ENCODE results near the gene RALY. TPM values are rescaled to one million over a fixed set of nuclear protein-coding genes. Genes with fewer than 3 reads are reported as not detected.
"Not testable (repeated sequence)": the region's sequence is repeated elsewhere in the genome, so short reads cannot be mapped to it uniquely, and the experiment has no call there.

Gene RALY
- total RNA-seq, 2 experiments from 2014 or later, result 208 to 229 TPM

DNA sequence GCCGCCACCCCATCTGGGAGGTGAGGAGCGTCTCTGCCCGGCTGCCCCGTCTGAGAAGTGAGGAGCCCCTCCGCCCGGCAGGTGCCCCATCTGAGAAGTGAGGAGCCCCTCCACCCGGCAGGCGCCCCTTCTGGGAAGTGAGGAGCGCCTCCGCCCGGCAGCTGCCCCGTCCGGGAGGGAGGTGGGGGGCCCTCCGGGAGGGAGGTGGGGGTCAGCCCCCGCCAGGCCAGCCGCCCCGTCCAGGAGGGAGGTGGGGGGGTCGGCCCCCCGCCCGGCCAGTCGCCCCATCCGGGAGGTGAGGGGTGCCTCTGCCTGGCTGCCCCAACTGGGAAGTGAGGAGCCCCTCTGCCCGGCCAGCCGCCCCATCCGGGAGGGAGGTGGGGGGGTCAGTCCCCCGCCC is 138.8 kb downstream of the RALY start:
- H3K4me1 Mint-ChIP-seq; H3K9me3 Mint-ChIP-seq; DNase-seq; H3K36me3 Mint-ChIP-seq (ENCODE audit: low read depth); CTCF ChIA-PET; H3K27ac Mint-ChIP-seq; POLR2A ChIA-PET; H3K4me3 Mint-ChIP-seq: not testable (repeated sequence)
- peaks cover 16% of the 10 kb centered on the region for H3K27me3 Mint-ChIP-seq

DNA sequence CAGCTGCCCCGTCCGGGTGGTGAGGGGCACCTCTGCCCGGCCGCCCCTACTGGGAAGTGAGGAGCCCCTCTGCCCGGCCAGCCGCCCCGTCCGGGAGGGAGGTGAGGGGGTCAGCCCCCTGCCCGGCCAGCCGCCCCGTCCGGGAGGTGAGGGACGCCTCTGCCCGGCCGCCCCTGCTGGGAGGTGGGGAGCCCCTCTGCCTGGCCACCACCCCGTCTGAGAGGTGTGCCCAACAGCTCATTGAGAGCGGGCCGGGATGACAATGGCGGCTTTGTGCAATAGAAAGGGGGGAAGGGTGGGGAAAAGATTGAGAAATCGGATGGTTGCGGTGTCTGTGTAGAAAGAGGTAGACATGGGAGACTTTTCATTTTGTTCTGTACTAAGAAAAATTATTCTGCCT is 139.2 kb downstream of the RALY start:
- H3K4me3 Mint-ChIP-seq; H3K4me1 Mint-ChIP-seq; CTCF ChIA-PET; POLR2A ChIA-PET; H3K9me3 Mint-ChIP-seq; H3K36me3 Mint-ChIP-seq (ENCODE audit: low read depth); DNase-seq; H3K27ac Mint-ChIP-seq: not testable (repeated sequence)
- peaks cover 16% of the 10 kb centered on the region for H3K27me3 Mint-ChIP-seq

DNA sequence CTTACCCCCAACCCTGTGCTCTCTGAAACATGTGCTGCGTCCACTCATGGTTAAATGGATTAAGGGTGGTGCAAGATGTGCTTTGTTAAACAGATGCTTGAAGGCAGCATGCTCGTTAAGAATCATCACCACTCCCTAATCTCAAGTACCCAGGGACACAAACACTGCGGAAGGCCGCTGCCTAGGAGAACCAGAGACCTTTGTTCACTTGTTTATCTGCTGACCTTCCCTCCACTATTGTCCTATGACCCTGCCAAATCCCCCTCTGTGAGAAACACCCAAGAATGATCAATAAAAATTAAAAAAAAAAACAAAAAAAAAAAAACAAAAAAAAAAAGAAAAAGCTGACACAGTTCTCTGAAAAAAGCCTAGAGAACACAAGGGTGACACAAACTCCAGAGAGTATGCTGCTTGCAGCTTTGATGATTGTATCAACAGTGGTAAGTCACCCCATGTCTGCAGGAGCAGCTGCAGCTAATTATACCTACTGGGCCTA is 139.7 kb downstream of the RALY start:
- POLR2A ChIA-PET; H3K4me3 Mint-ChIP-seq; H3K4me1 Mint-ChIP-seq; H3K36me3 Mint-ChIP-seq (ENCODE audit: low read depth); H3K9me3 Mint-ChIP-seq; H3K27ac Mint-ChIP-seq; DNase-seq: not testable (repeated sequence)
- CTCF ChIA-PET, result interaction anchor here (0.6 kb wide), 1 partner anchor 862 kb away, joined by 5 read pairs; no protein-coding TSS in a partner anchor
- peaks cover 12% of the 10 kb centered on the region for H3K27me3 Mint-ChIP-seq

Small RNA genes within 50 kb of the gene (microRNA-seq; reads per million reads assigned to microRNA genes)
- not detected for gene MIR4755 (ENCODE audit: borderline microRNAs expressed, borderline replicate concordance)

Other genes with a start within 250 kb of the RALY start
- gene CHMP4B, start 182.6 kb upstream of the RALY start, total RNA-seq, result 100 to 1,000 TPM; 105 to 108 TPM
- gene EIF2S2, start 118.3 kb downstream of the RALY start, total RNA-seq, result 10 to 100 TPM; 84.7 to 92.9 TPM
- gene ASIP, start 247.5 kb downstream of the RALY start, total RNA-seq, result not detected

Measured in activated CD4-positive, alpha-beta T cell treated with anti-CD3 and anti-CD28 coated beads, Interleukin-2, amount 10 ng/mL, durations not matched to agents 7 days and 5 days (primary cell).